ES-I3 (cell line): ENCODE measurements around the gene FGF8.

Experiments used
- H3K36me3 ChIP-seq: 2 replicates; pipeline ENCODE4 v1.6.1; 2013; ENCODE audit warnings: mild to moderate bottlenecking, low read length, control low read depth, moderate library complexity; ENCODE audit not compliant: insufficient read depth
- H3K4me1 ChIP-seq: 2 replicates; pipeline ENCODE4 v1.6.1; 2013; ENCODE audit warnings: mild to moderate bottlenecking, control low read depth, low read length; ENCODE audit not compliant: insufficient read depth
- H3K9ac ChIP-seq: 2 replicates; pipeline ENCODE4 v1.6.1; 2013; ENCODE audit warnings: low read depth, mild to moderate bottlenecking, low read length, moderate library complexity
- H3K9me3 ChIP-seq: 2 replicates; pipeline ENCODE4 v1.6.1; 2013; ENCODE audit warnings: mild to moderate bottlenecking, low read length, moderate library complexity; ENCODE audit not compliant: control insufficient read depth, insufficient read depth

FGF8 gene

GRCh38 chr10:101768791-101769170, 7.1 kb downstream of the FGF8 start:
- Histone ChIP-seq H3K9ac (no peak overlapping the region), H3K36me3 (no peaks in the 10 kb centered on the region), H3K4me1 (peaks cover 14% of the 10 kb centered on the region), H3K9me3 (no peaks in the 10 kb centered on the region)

DNA sequence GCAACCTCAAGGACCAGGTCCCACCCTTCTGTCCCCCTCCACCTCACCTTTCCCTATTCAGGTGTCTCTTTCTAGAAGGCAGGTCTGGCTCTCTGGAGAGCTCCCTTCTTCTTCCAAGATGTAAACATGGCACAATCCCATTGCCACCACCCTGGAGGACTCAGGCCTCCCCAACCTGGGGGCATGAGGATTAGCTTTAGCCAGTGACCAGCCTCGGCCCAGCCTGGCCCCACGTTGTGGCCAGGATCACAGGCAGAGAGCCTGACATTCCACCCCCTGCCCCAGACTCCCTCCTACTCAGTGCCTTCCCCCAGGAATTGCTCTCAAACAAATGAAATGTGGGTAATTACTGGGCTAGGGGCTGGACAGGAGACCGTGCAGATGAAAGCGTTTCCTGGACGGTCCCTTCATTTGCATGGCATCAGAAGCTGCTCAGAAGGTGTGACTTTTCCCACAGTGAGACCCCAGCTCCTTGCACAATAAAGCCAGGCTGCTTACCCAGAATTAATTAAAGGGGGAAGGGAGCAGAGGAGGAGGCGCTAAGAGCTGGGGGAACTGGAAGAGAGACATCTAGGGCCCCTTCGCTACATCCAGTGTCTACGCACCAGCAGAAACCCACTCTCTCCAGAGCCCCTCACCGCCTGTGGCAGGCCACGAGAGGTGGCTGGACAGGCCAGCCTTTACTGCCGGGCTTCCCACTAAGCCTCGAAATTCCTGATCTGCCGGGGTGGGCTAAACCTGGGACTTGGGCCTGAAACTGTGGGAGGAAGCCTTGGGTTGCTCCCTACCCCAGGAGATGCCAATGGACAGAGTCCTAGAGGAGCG, 7.7 kb downstream of the FGF8 start:
- H3K4me1 ChIP-seq, result peaks cover 9% of the 10 kb centered on the region
- H3K9ac ChIP-seq, result no peak overlapping the region
- no peaks in the 10 kb centered on the region for H3K9me3 ChIP-seq
- no peaks in the 10 kb centered on the region for H3K36me3 ChIP-seq

- Histone ChIP-seq H3K9me3 (no peaks in the 10 kb centered on the region), H3K36me3 (no peaks in the 10 kb centered on the region), H3K4me1 (peaks cover 3% of the 10 kb centered on the region; the same call in 1 of the 2 replicates), H3K9ac (no peak overlapping the region)
Observed at GRCh38 chr10:101767600-101767945, 8.3 kb downstream of the FGF8 start.

DNA sequence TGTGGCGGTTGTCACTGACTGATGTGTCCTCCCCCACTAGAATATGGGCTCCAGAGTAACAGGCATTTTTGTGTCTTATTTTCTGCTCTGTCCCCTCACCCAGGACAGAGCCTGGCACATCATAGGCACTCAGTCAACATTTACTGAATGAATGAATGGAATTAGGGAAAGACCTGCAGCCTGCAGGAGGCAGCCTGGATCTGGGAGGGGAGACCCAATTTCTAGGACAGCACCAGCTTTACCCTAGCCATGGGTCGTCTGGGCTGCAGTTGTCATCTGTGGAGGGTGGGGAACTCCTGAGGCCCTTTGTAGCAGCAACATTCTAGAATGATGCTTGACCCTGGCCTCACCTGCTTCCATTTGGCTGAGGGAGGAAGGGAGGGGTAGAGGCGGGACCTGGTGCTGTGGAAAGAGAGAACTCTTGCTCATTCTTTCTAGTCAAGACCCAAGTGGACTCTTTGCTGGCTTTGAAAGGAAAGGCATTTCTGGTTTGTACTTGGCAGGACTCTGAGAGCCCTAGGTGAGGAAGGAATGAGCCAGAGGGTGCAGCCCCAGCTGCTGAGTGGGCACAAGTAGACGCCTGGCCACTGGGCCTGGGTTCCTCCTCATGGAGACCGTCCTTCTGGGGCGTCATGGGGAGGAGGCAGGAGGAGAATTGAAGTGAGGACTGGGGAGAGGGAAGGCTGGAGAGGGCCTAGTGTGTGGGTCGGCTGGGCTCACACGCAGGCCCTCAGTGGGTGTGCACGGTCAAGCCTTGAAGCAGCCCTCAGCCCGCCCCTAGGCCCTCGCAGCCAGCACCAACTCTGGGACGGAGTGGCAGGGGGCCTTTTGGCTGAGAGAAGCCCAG, 8.9 kb downstream of the FGF8 start:
- Histone ChIP-seq H3K9ac (no peak overlapping the region), H3K9me3 (no peaks in the 10 kb centered on the region), H3K36me3 (no peaks in the 10 kb centered on the region), H3K4me1 (no peaks in the 10 kb centered on the region; the same call in 1 of the 2 replicates)

- Histone ChIP-seq H3K9ac (no peak overlapping the region), H3K9me3 (no peaks in the 10 kb centered on the region), H3K36me3 (no peaks in the 10 kb centered on the region), H3K4me1 (no peaks in the 10 kb centered on the region)
Observed at GRCh38 chr10:101766306-101766705, 9.6 kb downstream of the FGF8 start.

DNA sequence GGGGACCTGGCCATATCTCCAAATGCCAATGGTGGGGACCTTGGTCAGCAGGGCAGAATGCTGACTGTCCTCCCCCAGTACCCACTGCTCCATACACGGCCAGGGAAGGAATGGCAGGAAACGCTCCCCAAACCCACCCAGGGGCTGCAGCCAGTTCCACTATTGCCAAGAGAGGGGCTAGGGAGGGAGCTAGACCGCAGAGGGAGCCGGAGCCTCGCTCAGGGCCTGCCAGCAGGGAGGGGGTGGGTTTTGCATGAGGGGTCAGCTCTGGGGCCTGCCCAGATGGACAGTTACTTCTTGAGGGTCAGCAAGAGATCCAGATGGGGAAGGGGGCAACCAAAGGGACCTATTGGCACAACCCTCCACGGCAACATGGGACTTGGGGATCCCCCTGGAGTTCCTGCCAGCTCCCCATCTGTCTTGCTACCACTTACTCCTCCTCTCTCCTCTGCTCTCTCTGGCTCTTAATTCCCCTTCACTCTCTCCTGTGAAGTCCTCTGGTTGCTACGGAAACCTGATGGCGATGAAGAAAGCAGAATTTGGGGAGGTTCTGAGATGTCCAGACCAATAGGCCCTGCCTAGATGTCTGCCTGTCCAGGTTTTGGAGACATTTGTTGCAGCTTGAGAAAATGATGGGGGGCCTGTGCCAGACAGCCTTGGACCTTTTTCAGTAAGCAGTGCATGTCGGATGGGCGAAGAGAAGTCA, 12.6 kb downstream of the FGF8 start:
- H3K9me3 ChIP-seq, result no peaks in the 10 kb centered on the region

DNA sequence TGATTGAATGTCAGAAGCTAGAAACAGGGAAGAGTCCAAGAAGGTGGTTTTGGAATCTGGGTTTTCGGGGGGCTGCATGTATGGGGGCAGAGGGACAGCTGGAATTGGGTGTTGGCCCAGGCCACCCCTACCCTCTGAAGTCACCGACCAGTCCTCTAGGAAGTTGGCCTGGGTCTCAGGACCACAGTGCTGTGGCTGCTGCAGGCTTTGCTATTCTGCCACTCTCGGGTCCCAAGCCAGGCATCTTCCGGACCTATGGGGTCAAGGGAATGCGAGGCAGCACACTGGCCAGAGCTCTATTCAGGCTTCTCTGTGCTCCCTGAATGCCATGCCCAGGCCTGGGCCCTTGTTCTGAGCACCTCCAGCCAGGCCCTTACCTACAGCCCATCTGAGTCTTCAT, 13.2 kb downstream of the FGF8 start:
- Histone ChIP-seq H3K9me3 (no peaks in the 10 kb centered on the region), H3K4me1 (peaks cover 11% of the 10 kb centered on the region), H3K9ac (no peak overlapping the region), H3K36me3 (no peaks in the 10 kb centered on the region)

More for the DNA sequence above, 12.6 kb downstream of the FGF8 start:
- H3K4me1 ChIP-seq, result peaks cover 11% of the 10 kb centered on the region
- no peaks in the 10 kb centered on the region for H3K36me3 ChIP-seq
- no peak overlapping the region for H3K9ac ChIP-seq

- Histone ChIP-seq H3K4me1 (peaks cover 11% of the 10 kb centered on the region), H3K36me3 (no peaks in the 10 kb centered on the region), H3K9me3 (no peaks in the 10 kb centered on the region), H3K9ac (no peak overlapping the region)
Observed at GRCh38 chr10:101761226-101761625, 14.7 kb downstream of the FGF8 start.

DNA sequence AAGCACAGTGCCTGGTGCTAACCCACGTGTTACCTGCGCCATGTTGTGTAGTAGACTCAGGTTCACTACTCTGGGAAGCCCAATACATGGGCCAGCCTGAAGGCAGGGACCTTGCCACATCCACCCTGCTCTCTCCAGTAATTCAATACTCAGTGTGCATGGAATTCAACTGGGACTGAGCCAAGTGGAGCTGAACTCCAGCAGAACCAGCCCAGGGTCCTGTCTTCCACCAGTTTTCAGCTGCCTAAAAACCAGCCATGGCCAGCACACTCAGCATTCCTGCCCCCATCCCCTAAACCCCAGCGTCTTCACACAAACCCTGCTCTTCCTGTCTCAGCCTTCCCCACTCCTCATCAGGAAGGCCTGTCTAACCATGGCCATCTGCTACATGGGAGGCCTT, 15.4 kb downstream of the FGF8 start:
- Histone ChIP-seq H3K9me3 (no peaks in the 10 kb centered on the region), H3K36me3 (no peaks in the 10 kb centered on the region), H3K9ac (no peak overlapping the region), H3K4me1 (peaks cover 11% of the 10 kb centered on the region)

- Histone ChIP-seq H3K36me3 (no peaks in the 10 kb centered on the region), H3K9ac (no peak overlapping the region), H3K9me3 (no peaks in the 10 kb centered on the region), H3K4me1 (peaks cover 11% of the 10 kb centered on the region)
Observed at GRCh38 chr10:101759309-101760247, 16.3 kb downstream of the FGF8 start.

DNA sequence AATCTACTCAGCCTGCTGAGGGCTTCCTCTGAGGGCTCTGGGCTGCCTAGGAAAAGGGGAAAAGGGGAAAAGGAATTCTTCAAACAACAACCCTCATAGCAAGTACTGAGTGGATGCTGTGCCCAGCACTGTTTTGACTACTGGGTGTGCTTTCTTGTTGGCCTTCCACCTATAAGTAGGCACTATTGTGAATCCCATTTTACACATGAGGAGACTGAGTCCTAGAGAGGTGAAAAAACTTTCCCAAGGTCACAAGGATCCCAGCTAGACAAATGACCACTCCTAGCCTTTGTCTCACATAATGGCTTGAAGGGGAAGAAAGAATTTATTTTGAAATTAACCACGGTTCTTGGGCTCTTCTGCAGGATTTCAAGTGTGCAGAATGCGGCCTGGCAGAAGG, 17.1 kb downstream of the FGF8 start:
- H3K9me3 ChIP-seq, result no peaks in the 10 kb centered on the region
- no peak overlapping the region for H3K9ac ChIP-seq
- no peaks in the 10 kb centered on the region for H3K36me3 ChIP-seq
- H3K4me1 ChIP-seq, result peaks cover 11% of the 10 kb centered on the region

- H3K4me1 ChIP-seq, result peaks cover 17% of the 10 kb centered on the region
- H3K9ac ChIP-seq, result no peak overlapping the region
- no peaks in the 10 kb centered on the region for H3K9me3 ChIP-seq
- H3K36me3 ChIP-seq, result no peaks in the 10 kb centered on the region
Observed at GRCh38 chr10:101752241-101752640, 23.7 kb downstream of the FGF8 start.

DNA sequence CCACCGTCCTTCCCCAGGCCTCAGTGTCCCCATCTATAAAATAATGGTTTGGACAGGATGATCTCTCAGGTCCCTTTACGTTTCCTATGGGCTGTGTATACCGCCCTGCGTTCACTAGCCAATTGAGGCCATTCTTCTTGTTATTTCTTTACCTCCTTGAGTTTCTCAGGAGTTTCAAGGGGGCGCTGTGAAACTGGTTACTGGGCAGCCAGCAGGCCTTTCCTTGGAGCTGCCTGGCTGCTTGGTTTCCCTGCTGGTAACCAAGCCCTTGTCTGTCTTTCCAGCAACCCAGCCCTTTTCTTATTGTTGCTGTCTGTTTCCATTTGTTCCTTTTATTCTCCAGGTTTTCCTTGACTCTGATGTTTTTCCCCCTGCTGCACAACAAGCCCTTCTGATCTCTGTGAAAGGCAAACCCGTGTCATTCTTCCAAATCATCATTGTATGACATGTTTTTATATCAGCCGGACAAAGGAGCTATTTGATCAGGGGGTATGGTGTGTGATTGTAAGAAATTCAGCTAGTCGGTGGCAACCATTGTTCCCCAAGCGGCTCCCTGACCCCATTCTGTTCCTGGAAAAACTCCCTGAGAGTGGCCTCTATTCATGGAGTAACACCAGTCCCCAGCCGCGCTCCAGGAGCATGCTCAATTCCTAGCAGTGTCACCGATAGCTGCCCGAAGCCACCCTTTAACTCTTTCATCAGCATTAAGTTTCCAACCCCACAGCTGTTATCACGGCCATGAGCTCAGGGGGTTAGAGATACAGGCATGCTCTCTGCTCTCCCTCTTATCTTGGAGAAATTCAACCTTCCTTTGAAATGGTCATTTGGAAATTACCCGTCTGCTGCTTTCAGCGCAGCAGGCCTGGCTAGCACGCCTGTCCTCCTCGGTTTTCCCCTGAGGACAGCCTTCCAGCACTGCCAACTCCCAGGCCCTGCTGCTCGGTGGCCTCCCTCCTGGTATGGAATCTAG, 26.6 kb downstream of the FGF8 start:
- H3K9ac ChIP-seq, result no peak overlapping the region
- H3K4me1 ChIP-seq, result peaks cover 17% of the 10 kb centered on the region

More for the DNA sequence above, 26.6 kb downstream of the FGF8 start:
- H3K9me3 ChIP-seq, result no peaks in the 10 kb centered on the region
- no peaks in the 10 kb centered on the region for H3K36me3 ChIP-seq
